Epithelial cell of prostate (primary cell): ENCODE data around the gene MAP3K6.

Source experiments
- DNase-seq: peaks from one replicate; pipeline ENCODE4 v3.0.0-alpha.2; 2011; ENCODE audit warnings: low read depth, low spot score
- H3K27ac ChIP-seq: fragments of 450-650 bp; 2 replicates; pipeline ENCODE4 v1.5.1; 2017; ENCODE audit warnings: mild to moderate bottlenecking

The MAP3K6 gene

DNA sequence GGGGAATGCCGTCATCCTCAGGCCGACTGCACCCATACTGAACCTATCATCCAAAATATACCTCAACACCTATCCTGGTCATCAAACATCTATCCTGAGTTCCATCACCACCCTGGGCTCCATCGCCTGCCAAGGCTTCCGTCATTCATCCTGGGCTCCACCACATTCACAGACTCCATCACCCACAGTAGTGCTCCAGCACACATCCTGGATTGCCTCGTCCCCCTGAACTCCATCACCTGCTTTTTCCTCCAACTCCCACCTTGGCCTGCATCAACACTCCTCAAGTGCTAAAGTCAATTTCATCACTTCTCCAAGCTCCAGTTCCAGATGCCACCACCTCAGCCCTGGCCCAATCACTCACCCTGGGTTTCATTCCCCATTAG, 7.8 kb downstream of the MAP3K6 start:
- no peak overlapping the region for H3K27ac ChIP-seq
- no peak for DNase-seq

DNA sequence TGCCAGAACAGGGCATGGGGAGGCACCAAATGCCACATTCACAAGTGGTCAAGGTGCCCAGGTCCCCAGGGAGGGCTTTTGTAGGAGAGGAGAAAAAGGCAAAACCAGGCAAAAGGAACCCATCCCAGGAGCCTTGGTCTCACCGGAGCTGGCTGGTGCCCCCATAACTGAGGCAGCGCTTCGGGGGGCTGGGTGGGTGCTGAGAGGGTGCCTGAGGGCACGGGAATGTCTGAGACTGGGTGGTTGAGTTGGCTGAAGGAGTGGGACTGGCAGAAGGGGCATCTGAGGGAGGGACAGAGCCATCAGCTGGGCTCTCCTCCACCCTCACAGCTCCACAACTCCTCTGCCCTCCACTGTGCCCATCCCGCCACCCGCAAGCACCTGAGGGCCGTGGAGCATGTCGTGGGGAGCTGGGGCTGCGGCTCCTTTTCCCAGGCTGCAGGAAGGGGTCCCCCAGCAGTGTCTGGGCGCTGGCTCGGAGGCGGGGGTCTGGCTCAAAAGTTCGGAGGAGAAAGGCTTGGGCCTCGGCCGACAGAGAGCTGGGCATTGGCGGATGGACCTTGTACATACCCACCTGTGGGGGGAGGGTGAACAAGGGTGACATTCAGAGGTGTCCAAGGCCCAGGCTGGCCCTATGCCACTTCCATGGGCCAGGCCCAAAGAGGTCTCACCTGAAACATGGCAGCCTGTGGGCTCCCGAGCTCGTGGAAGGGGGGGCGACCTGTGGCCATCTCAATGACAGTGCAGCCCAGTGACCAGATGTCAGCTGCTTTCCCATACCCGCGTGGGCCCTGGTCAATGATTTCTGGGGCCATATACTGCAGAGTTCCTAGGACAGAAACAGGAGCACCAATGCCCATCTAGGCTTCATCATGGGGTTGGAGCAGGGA, 8.5 kb downstream of the MAP3K6 start:
- DNase-seq = no peak
- H3K27ac ChIP-seq = no peak overlapping the region

DNA sequence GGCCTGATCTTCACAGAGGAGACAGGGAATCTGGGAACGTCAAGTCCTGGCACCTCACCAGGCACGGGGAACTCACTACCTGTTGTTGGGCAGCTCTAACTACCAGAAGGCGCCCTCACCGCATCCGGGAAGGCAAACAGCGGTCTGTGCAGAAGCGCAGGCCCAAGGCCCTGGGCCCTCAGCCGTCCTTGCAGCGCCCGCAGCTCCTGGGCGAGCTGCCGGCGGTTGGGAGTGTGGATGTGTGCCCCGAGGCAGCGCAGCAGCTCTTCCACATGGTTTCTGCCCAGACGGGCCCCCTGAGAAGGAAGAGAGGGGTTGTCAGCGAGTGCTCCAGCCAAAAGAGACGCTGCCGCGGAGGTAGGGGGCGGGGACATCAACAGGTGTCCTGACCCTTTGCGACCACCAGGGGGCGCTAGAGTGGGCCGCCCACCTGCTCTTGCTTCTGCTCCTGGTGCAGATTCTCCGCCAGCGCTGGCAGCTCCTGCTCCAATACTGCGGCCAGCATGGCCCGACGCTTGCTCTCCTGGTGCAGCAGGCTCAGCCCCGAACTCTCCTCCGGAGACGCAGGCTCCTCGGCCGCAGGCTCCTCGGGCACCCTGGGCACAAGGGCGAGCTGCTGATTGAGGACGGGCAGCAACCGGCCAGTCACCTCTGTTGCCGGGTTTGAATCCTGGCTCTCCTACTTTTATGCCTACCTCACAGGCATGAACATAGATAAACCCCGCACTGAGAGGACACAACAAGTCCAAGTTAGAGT, 9.3 kb downstream of the MAP3K6 start:
- DNase-seq = no peak
- H3K27ac ChIP-seq = no peak overlapping the region

DNA sequence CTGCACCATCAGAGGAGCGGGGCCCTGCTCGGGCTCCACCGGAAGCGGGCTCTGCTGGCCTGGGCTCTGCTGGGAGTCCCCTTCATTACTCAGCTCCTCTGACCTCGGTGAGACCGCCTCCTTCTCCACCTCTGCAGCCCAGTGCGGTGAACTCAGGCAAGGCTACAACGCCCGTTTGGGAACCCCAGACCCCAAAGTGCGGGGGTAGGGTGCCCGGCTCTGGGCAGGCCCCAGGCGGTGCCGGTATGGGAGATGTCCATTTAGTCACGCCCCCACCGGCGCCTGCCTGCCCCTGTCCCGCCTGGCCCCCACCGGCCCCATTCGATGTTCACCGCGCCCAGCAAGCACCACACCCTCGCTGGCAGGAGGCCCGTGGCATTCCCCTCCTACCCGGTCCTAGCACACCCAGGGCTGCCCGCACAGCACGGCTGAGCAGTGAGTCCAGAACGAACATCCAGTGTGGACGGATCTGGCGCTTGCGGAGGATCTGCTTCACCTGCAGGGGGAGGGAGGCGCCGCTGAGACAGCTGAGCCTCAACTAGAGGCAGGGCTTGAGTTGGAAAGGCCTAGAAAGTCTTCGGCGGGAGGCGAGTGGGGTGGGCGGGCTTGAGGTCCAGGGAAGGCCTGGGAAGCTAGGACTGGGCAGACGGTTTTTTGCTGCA, 10.0 kb downstream of the MAP3K6 start:
- no peak overlapping the region for H3K27ac ChIP-seq
- no peak for DNase-seq

DNA sequence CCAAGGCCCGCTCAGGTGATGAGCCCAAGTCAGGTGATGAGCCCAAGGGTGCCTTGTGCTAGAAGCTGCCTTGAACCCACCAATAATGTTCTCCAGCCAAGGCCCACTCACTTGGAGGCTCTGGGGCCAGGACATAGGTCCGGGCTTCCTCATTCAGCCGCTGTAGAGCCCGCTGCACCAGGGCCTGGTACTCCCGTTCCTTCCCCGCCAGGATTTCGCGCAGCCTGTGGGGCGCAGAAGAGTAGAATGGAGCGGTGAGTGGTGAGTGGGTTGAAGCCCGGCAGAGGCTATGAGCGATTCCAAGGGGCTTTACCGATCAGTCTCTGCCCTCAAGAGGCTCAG, 10.5 kb downstream of the MAP3K6 start:
- no peak overlapping the region for H3K27ac ChIP-seq
- no peak for DNase-seq

DNA sequence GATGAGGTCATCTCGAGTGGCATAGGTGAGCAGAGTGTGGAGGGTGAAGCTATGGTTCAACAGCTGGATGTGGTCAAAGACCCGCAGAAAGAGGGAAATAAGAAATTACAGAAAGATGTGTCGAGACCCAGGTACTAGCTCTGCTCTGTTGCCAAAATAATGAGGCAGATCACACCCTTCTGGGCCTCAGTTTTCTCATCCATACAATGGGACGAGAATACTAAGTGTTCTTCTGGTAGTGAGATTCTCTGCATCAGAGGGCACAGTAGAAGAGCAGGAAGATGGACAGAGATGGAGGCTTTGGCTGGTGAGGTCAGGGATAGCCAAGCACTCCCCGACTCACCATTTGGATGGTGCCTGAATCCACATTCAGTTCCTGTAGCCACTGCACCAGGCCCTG, 11.1 kb downstream of the MAP3K6 start:
- no peak for DNase-seq
- no peak overlapping the region for H3K27ac ChIP-seq

DNA sequence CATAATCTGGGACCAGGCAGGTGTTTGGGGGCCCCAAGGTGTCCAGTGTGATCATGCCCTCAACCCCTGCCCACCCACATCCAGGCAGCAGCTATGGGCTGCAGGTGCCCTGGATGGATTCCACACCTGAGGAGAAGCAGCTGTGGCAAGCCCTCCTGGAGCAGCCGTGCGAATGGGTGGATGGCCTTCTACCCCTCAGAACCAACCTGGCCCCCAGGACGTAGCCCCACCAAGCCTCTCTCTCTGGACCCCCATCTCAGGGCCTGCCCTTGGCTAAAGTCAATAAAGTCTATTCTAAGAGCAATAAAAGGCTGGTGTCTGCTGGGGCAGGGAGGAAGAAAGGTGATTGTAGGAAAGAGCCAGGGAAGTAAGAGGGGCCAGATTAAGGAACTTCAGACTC, 13.1 kb downstream of the MAP3K6 start:
- DNase-seq = no peak

DNA sequence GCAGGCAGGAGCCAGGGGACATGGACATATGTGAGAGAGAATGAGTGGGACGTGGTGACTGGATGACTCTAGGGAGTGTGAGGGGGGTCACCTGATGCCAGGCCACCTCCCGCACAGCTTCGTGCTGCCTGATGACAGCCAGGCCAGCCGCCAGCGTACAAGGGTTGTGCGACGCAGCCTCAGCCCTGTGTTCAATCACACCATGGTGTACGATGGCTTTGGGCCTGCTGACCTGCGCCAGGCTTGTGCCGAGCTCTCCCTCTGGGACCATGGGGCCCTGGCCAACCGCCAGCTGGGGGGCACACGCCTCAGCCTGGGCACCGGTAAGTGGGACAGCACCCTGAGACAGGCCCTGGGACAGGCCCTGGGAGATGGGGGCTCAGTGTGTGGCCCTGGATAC, 13.6 kb downstream of the MAP3K6 start:
- no peak overlapping the region for H3K27ac ChIP-seq
- DNase-seq = no peak

More for the DNA sequence above, 13.1 kb downstream of the MAP3K6 start:
- H3K27ac ChIP-seq = no peak overlapping the region

DNA sequence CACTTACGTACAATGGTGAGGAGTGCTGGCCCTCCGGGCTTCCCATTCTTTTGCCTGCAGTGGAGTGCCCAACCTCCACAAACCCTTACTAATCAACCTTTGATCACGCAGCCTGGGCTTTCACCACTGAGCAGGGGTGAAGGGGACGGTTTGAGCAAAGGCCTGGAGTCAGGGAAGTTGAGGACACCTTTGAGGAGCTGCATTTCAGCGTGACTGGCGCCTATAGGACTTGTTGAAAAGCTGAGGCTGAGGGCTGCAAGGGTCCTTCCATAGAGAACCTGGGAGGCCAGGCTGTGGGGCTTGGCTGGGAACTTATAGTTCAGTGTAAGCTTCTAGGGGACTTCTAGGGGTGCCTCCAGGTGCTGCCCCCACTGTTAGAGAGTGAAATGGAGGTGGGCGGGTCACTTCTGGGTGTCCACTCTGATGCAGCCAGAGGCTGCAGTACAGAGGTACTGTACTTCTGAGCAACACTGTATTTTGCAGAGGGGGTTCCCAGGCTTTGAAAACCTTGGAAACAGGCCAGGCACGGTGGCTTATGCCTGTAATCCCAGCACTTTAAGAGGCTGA, 15.1 kb downstream of the MAP3K6 start:
- H3K27ac ChIP-seq = no peak overlapping the region
- DNase-seq = no peak

DNA sequence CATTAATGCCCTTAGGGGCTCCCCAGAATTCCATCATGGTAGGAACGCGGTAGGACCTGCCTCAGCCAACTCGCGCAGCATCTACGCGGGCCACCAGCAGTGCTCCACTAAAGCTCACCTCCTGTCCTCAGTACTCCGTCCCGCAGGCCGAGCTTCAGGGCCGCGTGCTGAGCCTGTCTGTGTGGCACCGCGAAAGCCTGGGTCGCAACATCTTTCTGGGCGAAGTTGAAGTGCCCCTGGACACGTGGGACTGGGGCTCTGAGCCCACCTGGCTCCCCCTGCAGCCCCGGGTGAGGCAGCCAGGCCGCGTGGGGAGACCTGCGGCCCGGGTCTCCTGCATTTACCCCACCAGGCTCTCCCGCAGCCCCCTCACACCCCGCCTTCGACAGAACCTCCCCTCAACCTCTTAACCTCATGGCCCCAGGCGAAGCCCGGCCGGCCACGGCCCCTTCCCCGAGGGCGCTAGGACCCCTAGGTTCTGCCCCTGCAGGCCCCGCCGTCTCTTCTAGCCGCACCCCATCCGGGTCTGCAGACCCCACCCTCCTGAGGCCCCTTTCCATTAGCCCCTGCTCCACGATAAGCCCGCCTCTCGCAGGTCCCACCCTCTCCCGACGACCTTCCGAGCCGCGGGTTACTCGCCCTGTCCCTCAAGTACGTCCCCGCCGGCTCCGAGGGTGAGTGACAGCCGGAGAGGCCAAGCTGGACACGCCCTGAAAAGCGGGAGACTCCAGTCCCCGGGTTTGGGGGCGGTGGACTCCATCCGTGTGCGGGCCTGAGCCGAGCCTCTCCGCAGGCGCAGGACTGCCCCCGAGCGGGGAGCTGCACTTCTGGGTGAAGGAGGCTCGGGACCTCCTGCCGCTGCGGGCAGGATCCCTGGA, 15.9 kb downstream of the MAP3K6 start:
- no peak overlapping the region for H3K27ac ChIP-seq
- DNase-seq = no peak

DNA sequence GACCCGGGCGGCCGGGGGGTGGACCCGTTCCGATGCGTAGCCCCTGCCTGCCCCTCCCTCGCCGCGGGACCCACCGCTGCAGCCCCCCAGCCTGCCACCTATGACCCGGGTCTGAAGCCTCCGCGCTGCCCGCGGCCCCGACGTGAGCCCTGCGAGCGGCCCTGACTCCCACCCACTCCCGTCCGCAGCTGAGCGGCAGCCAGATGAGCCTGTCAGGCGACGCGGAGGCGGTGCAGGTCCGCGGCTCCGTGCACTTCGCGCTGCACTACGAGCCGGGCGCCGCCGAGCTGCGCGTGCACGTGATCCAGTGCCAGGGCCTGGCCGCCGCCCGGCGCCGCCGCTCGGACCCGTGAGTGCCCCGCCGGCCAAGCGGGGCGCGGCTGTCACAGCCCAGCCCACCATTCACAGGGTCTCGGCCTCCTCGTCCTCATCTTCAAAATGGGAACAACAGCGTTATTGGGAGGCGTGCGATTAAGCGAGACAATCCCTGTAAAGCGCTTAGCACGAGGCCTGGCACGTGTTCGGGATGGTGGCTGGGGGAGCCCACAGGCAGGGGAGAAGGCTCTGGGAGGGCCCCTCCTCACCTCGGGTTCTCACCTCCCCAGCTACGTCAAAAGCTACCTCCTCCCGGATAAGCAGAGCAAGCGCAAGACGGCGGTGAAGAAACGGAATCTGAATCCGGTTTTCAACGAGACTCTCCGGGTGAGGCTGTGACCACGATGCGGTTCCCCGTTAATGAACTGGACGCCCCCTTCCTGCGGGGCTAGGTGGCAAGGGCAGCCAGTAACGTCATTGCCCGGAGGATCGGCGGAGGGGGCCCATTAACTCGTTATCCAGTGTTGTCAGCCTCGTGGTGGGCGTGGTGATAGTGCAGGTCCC, 16.7 kb downstream of the MAP3K6 start:
- no peak for DNase-seq
- H3K27ac ChIP-seq = no peak overlapping the region

DNA sequence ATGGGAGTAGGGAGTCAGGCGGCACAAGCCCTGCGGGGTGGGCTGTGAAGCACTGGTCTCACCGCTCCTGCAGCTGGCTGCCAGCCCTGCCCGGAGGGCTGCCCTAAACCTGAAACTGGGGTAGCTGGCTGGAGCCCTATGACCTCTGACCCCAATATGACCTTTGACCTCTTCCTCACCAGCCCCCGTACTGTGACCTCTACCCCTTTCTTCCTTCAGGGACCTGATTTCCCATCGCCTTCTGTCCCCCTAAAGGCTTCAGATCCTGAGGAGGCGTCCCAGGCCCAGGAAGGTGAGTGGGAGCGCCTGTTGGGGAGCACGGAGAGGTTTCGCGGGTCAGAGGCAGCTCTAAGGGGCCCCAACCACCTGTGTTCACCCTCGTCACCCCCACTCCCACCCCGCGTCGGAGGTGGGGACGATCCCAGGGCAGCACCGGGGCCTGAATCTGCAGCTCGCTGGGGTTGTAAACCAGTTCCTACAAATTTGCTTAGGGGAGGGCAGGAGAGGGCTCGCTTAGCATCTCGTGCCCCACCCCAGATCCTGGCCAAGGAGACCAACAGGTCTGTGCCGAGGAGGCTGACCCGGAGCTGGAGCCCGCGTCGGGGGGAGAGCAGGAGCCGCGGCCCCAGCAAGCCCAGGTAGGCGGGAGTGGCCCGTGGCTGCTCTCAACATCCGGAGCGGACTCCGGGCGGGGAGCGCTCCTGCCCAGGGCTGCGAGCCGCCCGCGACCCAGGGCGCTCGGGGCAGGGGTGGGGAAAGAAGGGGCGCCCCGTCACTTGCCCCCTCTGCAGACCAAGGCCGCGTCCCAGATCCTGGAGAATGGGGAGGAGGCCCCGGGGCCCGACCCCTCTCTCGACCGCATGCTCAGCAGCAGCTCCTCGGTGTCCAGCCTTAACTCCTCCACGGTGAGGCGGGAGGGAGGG, 17.6 kb downstream of the MAP3K6 start:
- H3K27ac ChIP-seq = peak overlapping the region; percentile 37
- no peak for DNase-seq

DNA sequence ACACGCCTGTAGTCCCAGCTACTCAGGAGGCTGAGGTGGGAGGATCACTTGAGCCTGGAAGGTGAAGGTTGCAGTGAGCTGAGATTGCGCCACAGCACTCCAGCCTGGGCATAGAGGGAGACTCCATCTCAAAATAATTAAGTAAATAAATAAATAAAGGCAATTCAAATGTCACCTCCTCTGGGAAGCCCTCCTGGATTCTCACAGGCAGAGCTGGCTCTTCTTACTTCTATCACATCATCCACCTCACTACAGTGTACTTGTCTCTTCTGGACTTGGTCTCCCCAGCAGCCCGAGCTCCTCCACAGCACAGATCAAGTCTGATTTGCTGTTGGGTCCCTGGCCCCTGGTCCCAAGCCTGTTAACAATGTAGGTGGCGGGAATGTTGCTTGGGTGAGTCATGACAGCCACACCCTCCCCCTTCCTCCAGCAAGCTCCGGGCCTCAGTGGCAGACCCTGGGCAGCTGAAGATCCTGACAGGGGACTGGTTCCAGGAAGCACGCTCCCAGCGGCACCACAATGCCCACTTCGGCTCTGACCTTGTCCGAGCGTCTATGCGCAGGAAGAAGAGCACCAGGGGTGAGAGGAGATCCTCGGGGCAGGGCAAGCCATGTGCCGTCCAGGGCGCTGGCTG, 19.7 kb downstream of the MAP3K6 start:
- no peak overlapping the region for H3K27ac ChIP-seq

DNA sequence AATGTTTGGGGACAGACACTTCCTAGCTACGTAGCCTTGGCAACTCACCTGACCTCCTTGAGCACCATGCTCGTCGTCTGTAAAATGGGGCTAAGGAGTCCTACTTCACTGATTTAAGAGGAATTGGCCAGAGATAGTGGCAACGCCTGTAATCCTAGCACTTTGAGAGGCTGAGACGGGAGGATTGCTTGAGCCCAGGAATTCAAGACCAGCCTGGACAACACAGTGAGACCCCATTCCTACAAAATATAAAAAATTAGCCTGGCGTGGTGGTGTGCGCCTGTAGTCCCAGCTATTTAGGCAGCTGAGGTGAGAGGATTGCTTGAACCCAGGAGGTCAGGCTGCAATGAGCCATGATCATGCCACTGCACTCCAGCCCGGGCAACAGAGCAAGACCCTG, 20.4 kb downstream of the MAP3K6 start:
- DNase-seq = no peak
- H3K27ac ChIP-seq = no peak overlapping the region

More for the DNA sequence above, 19.7 kb downstream of the MAP3K6 start:
- no peak for DNase-seq

DNA sequence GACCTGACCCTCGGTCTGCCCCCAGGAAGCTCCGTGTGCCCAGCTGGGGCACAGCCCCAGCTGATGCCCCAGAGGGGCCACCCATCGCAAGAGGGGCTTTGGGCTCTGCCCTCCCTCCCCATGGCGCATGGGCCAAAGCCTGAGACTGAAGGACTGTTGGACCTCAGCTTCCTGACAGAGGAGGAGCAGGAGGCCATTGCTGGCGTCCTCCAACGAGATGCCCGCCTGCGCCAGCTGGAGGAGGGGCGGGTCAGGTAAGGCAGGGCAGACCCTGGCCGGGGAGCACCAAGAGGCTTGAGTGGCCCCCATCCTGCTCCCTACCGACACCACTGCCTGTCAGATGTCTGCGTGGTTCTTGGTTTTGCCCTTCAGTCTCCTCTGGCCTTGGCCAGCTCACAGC, 21.5 kb downstream of the MAP3K6 start:
- H3K27ac ChIP-seq = no peak overlapping the region
- DNase-seq = no peak

DNA sequence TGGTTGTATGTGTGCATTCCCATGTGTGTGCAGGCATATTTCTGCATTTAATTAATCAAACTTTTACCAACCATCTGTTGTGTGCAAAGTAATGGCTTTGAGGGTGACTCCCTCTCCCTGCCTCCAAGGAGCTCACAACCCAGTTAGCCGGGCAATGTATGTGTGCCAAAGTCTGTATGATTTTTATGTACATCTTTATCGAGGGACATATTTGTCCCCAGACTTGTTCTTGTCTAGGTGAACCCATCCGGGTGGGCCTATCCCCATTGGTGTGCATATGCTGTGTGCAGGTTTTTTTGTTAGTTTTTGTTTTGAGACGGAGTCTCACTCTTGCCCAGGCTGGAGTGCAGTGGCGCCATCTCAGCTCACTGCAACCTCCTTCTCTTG, 23.1 kb downstream of the MAP3K6 start:
- DNase-seq = no peak
- H3K27ac ChIP-seq = peak overlapping the region; percentile 94
